IPS-18c (cell line): ENCODE data around the gene SGMS1.

ENCODE experiments used
- H3K4me3 ChIP-seq: 2 replicates; pipeline ENCODE4 v1.7.0; 2013; ENCODE audit warnings: low read depth, mild to moderate bottlenecking, low read length, moderate library complexity; ENCODE audit not compliant: insufficient read depth
- H3K9me3 ChIP-seq: one replicate; pipeline ENCODE4 v1.6.1; 2013; ENCODE audit warnings: mild to moderate bottlenecking, low read length, moderate library complexity; ENCODE audit not compliant: control insufficient read depth, insufficient read depth

Gene SGMS1

DNA sequence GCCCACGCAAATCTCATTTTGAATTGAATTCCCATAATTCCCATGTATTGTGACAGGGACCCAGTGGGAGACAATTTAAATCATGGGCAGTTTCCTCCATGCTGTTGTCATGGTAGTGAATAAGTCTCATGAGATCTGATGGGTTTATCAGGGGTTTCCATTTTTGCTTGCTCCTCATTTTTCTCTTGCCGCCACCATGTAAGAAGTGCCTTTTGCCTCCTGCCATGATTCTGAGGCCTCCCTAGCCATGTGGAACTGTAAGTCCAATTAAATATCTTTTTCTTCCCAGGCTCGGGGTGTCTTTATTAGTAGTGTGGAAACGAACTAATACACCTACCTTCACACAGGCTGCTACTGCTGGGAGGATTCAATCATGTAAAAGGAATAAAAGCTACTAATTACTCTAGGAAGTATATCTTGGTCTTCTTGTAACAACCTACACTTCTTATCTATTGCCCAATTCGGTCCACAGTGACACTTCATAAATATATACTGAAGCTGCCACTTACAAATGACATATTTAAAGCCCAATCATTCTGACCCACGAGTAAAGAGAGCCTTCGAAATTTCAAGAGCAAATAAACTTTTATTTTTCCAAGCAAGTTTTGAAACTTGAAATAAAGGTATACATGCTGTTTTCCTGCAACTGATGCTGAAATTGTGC lies 272.1 kb downstream of the SGMS1 start:
- peaks cover 6% of the 10 kb centered on the region for H3K9me3 ChIP-seq

DNA sequence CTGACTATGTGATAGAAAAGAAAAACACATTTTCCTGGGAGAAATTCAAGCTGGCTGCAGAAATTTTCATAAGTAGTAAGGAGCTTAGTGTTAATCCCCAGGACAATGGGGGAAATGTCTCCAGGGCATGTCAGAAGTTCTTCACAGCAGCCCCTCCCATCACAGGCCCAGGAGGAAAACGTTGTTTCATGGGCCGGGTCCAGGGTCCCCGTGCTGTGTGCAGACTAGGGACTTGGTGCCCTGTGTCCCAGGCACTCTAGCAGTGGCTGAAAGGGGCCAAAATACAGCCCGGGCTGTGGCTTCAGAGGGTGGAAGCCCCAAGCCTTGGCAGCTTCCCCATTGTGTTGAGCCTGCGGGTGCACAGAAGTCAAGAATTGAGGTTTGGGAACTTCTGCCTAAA lies 273.4 kb downstream of the SGMS1 start:
- peaks cover 6% of the 10 kb centered on the region for H3K9me3 ChIP-seq

More for the DNA sequence above, 272.1 kb downstream of the SGMS1 start:
- no peak overlapping the region for H3K4me3 ChIP-seq

DNA sequence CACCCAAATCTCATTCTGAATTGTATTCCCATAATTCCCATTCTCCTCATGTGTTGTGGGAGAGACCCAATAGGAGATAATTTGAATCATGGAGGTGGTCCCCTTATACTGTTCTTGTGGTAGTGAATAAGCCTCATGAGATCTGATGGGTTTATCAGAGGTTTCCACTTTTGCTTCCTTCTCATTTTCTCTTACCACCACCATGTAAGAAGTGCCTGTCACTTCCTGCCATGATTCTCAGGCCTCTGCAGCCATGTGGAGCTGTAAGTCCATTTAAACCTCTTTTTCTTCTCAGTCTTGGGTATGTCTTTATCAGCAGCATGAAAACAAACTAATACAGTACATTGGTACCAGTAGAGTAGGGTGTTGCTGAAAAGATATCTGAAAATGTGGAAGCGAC lies 274.2 kb downstream of the SGMS1 start:
- H3K4me3 ChIP-seq = no peak overlapping the region

More for the DNA sequence above, 273.4 kb downstream of the SGMS1 start:
- H3K4me3 ChIP-seq = no peak overlapping the region

DNA sequence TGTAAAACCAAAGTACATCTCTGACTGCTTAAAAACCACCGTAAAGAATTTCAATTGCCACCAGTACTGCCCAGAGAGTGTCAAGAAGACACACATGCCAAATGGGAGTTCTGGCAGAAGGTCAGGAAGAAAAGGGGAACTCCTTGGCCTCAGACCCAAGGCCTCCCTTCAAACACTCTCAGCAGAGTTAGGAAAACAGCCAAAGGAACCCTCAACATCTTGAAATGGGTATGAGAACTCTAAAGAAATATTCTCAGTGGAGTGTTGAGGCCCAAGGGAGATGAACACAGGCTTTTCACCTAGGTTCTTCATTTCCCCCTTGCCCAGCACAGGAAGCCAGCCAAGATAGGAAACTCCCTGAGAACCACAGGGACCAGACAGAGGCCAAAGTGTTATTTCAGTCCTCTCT lies 276.4 kb downstream of the SGMS1 start:
- H3K4me3 ChIP-seq = no peak overlapping the region
- peaks cover 3% of the 10 kb centered on the region for H3K9me3 ChIP-seq

More for the DNA sequence above, 274.2 kb downstream of the SGMS1 start:
- H3K9me3 ChIP-seq = peaks cover 3% of the 10 kb centered on the region

DNA sequence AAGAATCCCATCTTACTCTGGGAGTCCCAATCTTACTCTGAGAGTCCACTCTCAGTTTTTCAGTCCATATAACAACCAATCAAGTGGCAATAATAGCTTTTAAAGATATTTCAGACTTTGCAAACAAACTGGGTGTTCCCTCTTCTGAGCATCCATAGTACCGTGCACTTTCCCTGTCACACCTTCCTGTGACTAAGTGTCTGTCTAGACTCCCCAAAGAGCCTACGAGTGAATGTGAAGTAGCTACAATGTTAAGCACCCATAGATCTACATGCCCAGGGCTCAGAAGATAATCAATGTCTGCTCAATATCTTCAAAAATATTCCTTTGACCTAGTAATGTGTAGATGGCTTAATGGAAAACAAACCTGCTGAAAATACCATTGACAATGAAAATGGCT lies 276.8 kb downstream of the SGMS1 start:
- H3K9me3 ChIP-seq = peaks cover 3% of the 10 kb centered on the region

DNA sequence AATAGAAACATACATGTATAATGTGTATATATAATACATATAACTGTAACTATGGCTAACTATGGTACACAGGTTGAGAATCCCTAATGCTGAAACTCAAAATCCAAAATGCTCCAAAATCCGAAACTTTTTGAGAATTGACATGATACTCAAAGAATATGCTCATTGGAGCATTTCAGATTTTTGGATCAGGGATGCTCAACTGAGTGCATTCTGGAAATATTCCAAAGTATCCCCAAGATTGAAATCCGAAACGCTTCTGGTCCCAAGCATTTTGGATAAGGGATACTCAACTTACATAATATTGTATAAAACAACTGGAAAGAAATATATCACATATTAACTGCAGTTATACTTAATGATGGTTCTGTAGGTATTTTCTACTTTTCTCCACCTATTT lies 278.2 kb downstream of the SGMS1 start:
- Histone ChIP-seq H3K9me3 (no peaks in the 10 kb centered on the region), H3K4me3 (no peak overlapping the region)

More for the DNA sequence above, 276.8 kb downstream of the SGMS1 start:
- H3K4me3 ChIP-seq = no peak overlapping the region

DNA sequence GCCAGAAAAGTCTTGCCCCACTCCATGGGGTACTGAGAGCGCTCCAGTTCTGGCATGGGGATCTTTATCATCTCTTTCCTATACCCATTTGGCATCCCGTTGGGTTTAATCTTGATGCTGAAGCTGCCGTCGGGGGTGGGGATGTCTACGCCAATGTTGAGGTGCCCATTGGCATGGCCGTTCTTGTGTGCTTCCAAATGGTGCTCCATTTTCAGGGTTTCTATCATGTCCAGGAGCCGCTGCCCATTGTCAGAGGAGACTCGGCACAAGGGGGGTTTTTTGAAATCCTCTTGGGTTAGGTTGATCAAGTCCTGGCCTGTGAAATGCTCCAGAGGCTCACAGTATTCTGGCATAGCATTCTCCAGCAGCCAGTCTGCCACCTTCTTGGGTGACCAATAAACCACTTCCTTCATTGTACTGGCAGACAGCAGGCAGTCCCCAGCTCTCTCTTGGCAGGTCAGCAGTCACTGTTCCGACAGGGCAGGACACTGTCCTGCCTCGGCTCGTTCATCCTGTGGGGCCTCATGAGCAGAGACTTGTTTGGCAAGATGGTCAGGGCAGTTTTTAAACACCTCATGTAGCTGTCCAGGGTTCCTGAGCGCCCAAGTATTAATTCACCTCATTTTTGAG lies 279.9 kb downstream of the SGMS1 start:
- Histone ChIP-seq H3K4me3 (no peak overlapping the region), H3K9me3 (no peaks in the 10 kb centered on the region)

DNA sequence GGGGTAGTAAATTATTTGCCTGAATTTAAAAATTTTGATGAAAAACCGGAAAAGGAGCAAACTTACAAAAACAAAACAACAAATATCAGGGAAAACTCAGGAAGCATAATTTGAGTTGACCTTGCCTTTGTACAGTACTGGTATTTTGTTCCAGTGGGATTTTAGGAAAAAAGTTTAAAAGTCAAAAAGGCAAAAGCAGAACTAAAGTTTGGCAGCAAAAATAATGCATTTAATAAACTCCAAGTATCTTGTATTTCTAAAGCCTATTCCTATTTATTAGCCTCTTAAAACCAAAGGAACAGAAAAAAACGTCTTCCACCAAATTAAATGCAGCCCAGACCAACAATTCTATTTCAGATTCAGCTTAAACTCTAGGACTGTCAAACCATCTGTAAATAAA lies 281.8 kb downstream of the SGMS1 start:
- H3K9me3 ChIP-seq = no peaks in the 10 kb centered on the region
- no peak overlapping the region for H3K4me3 ChIP-seq

DNA sequence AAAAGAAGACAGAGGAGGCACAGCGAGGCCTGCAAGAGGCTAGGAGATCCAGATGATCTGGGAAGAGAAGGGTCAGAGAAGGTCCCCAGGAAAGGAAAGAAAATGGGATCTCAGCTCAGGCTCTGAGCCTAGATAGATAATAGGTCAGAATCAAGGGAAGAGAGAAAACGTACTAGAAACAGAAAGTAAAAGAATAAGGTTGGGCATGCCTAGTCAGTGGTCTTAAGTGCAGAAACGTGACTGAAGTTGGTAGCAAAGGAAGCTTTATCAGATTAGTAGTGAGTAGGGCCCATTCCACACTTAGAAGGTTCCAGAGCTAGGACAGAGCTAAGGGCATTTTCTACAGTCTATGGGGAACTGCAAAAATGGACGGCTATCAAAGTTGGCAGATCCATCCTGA lies 287.6 kb downstream of the SGMS1 start:
- no peak overlapping the region for H3K4me3 ChIP-seq

DNA sequence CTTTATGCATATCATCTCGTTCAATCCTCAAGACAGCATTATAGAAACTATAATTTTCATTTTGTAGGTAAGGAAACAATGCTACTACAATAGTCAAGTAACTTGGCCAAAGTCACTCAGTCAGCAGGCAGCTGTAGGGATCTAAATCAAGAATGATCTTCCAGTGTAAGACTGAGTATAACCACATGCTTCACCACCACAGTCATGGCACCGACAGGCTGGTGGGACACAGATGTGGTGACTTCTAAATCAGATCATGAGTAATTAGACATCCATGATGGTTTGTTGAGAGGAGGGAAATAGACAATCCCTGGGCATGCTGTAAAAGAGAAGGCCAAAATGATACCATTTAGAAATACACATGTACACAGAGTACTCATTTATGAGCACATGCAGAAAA lies 288.4 kb downstream of the SGMS1 start:
- H3K4me3 ChIP-seq = no peak overlapping the region
- no peaks in the 10 kb centered on the region for H3K9me3 ChIP-seq

More for the DNA sequence above, 287.6 kb downstream of the SGMS1 start:
- no peaks in the 10 kb centered on the region for H3K9me3 ChIP-seq

DNA sequence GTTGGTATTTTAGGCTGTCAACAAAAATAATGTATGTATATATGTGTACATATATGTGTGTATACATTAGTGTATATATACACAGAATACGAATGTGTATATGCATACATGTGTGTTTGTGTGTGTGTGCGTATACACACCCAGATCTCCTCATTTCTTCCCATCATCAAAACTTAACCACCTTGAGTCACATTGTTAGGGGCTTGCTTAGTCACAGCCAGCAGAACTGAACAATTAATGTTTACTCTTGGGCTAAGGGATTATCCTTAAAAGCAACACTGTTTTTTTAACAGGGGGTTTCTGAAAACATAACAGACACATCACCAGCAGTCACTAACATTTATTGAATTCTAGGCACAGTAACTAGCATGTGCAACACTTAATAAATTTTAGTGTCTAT lies 289.5 kb downstream of the SGMS1 start:
- Histone ChIP-seq H3K9me3 (no peaks in the 10 kb centered on the region), H3K4me3 (no peak overlapping the region)

DNA sequence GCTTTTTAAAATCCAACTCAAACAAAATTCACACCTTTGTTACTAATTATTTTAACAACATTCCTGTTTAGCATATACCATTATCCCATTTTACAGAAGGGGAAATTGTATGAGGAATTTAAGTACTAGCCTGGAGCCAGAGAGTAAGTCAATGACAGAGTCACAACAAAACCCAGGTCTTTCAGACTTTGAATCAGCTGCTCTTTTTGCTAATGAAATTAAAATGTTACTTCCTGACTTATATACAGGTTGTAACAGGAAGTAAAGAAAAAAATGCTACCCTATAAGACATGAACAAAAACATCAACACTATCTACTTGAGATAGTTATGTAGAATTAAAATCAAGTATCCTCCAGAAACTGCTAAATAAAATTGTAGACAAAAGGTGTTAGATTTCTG lies 289.9 kb downstream of the SGMS1 start:
- H3K4me3 ChIP-seq = no peak overlapping the region
- H3K9me3 ChIP-seq = no peaks in the 10 kb centered on the region

DNA sequence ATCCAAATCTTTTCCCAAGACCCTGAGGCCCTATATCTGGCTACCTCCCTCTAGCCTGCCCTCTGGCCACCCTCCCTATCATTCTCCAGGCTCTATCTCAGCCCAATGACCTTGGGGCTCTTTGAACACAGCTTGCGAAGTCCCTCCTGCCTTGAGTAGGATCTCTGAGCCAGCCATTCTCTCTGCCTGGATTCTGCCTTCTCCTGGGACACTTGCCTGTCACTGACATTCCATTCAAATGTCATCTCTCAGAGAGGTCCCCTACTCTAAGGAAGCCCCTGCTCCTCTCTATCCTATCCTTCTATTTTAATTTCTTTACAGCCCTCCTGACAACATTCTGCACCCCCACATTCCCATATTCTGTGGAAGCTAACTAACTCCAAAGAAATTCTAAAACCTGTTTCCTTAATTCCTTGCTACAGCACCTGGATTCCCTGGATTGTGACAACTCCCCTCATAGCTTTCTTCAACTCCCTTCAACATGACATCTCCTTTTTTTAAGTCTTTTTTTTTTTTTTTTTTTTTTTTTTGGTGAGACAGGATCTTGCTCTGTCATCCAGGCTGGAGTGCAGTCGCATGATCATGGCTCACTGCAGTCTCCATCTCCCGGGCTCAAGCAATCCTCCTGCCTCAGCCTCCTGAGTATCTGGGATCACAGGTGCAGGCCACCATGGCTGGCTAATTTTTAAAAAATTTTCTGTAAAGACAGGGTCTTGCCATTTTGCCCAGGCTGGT lies 291.5 kb downstream of the SGMS1 start:
- Histone ChIP-seq H3K9me3 (no peaks in the 10 kb centered on the region), H3K4me3 (no peak overlapping the region)

DNA sequence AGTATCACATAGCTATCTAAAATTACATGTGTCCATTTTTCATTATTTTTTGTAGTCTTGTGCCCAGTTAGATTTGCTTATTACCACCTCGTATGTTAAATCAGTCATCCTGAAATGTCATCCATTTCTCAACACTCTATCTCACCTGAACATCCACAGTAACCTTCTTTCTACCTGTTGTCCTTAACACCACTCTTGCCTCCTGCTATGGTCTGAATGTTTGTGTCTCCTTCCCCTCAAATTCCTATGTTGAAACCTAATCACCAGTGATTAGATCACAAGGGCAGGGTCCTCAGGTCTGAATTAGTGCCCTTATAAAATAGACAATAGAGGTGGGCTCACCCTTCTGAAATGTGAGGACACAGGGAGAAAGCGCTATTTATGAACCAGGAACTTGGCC lies 292.3 kb downstream of the SGMS1 start:
- H3K4me3 ChIP-seq = no peak overlapping the region
- H3K9me3 ChIP-seq = no peaks in the 10 kb centered on the region

DNA sequence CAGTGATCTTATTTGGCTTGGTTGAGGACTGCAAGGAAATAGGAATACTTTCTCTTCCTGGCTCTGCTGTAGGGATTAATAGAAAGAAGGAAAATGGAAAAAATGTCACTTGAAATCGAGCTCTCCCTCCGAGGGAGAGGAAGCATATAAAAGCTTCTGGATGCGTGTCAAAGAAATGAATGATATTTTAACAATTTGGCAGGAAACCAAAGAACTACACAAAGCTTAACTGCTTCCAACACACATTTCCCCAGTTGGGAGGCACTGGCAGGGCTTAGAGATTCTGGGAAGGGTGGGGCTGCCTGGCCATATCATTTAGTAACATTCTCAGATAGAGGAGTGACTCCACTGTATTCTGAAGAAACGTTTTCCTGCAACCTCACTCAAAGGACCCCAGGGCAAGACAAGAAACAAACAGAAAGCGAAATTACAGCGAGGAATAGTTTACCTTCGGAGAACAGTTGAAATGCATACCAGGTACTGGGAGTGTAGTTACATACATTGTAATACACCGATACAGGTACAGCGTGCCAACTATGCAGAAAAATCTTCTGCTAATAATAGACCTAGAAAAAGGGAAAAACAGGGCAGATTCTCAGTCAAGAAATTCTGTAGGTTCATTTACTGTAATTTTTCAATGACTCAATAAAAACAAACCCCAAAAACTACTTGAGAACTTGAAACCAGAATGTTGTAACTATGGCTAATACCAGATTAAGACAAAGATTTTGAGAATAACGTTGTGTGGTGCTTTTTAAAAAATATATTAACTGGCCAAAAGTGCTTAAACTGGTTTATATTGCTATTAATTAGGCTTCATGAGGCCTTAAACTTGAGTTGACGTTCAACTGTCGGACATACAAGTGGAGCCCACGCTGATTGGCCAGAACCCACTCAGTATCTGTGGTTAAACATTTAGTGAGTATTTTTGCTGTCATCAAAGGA lies 296.7 kb downstream of the SGMS1 start:
- Histone ChIP-seq H3K9me3 (no peaks in the 10 kb centered on the region), H3K4me3 (no peak overlapping the region)

DNA sequence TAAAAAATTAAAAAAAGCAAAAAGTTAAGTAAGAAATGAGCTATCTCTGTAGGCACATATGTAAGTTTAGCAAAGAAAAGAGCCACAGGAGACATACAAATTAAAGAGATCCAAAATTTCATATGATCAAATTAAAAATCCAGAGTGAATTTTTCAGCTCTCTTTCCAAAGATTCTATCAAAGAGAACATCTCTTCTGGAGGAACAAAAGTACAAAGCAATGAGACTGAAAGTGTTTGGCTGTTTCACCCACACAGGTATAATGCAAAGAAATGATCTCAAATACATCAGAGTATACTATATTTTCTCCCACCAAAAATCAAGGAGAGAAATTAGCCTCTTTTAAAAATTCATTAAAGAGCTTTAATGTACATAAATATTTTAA lies 297.6 kb downstream of the SGMS1 start:
- Histone ChIP-seq H3K9me3 (no peaks in the 10 kb centered on the region), H3K4me3 (no peak overlapping the region)

DNA sequence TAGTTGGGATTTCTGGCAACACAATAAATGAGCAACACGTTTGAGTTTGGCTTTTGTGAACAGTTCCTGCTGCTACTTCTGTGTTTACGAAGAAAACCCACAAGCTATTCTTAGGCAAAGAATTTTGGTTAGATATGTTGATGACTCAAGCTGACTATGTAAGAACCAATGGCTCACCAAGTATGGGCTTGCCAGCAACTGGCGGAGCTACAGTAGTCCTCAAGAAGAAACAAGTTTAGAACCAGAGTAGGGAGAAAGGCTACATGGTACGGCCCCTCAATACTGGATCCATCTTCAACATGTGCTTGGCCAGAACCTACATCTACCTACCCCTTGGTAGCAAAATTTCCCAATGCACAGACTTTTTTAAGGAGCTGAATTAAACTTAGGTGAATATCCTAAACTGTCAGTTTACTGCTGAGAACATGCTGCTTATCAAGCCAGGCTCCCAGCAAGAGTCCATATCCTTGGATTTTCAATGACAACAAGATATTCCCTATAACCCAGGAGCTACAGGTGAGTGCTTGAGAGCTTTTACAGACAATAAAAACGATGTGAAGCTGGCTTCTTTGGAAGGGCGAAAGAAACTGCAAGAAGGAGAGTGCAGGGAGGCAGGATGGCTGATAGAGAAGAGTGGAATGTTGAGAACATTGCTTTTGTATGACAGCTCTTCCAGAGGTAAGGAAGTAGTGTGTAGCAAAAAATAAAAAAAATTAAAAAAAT lies 298.1 kb downstream of the SGMS1 start:
- H3K4me3 ChIP-seq = no peak overlapping the region
- no peaks in the 10 kb centered on the region for H3K9me3 ChIP-seq
